Keratinocyte (primary cell): ENCODE results near the gene BRSK1. TPM values are rescaled to one million over a fixed set of nuclear protein-coding genes. Genes with fewer than 3 reads are reported as not detected.

Experiments used
- DNase-seq: peaks from one replicate; pipeline ENCODE4 v3.0.0-alpha.2; 2011; ENCODE audit warnings: low read depth, missing footprints, low spot score
- FAIRE-seq: peaks from 2 replicates; lab custom pipeline; 2011; peaks lifted over from hg19 to GRCh38; lab: Jason Lieb, UNC
- H2AFZ ChIP-seq: 2 replicates; pipeline ENCODE4 v1.6.0; 2012; ENCODE audit warnings: low read length, control low read depth, inconsistent platforms; ENCODE audit not compliant: control insufficient read depth
- H3K27ac ChIP-seq: 2 replicates; pipeline ENCODE4 v1.5.1; 2011; ENCODE audit warnings: low read length; ENCODE audit not compliant: control insufficient read depth, insufficient read depth
- H3K27me3 ChIP-seq: 3 replicates; pipeline ENCODE4 v1.6.0; 2011; ENCODE audit warnings: low read length; ENCODE audit not compliant: control insufficient read depth, insufficient read depth; ENCODE audit errors: extremely low read depth
- H3K36me3 ChIP-seq, 2 experiments: 2 replicates in 1 of 2; 3 replicates in 1 of 2; pipeline ENCODE4 v1.5.1; 2011; ENCODE audit warnings: low read length in 2 of 2, mild to moderate bottlenecking in 1 of 2; ENCODE audit not compliant: control insufficient read depth in 2 of 2, insufficient read depth in 2 of 2; ENCODE audit errors: extremely low read depth in 1 of 2
- H3K4me1 ChIP-seq: 3 replicates; pipeline ENCODE4 v1.5.1; 2011; ENCODE audit warnings: low read length; ENCODE audit not compliant: control insufficient read depth, insufficient read depth; ENCODE audit errors: extremely low read depth
- H3K4me2 ChIP-seq: 3 replicates; pipeline ENCODE4 v1.6.0; 2011; ENCODE audit warnings: low read depth, low read length; ENCODE audit not compliant: control insufficient read depth, insufficient read depth; ENCODE audit errors: extremely low read depth
- H3K4me3 ChIP-seq, 3 experiments: fragments of 200-600 bp in 1 of 3; sonication (generic) in 1 of 3; 2 replicates in 2 of 3; 3 replicates in 1 of 3; pipeline ENCODE4 v1.5.1; 2011 to 2016; ENCODE audit warnings: low read length in 3 of 3, mild to moderate bottlenecking in 3 of 3, control low read depth in 2 of 3, inconsistent platforms in 1 of 3, low read depth in 1 of 3, mixed read lengths in 1 of 3, mixed run types in 1 of 3, moderate library complexity in 1 of 3; ENCODE audit not compliant: control insufficient read depth in 2 of 3, insufficient read depth in 2 of 3; ENCODE audit errors: extremely low read depth in 1 of 3
- H3K79me2 ChIP-seq: 2 replicates; pipeline ENCODE4 v1.6.0; 2012; ENCODE audit warnings: low read length; ENCODE audit not compliant: control insufficient read depth, insufficient read depth
- H3K9ac ChIP-seq: 3 replicates; pipeline ENCODE4 v1.6.0; 2011; ENCODE audit warnings: low read length; ENCODE audit not compliant: control insufficient read depth, insufficient read depth; ENCODE audit errors: extremely low read depth
- H3K9me1 ChIP-seq: 3 replicates; pipeline ENCODE4 v1.6.0; 2011; ENCODE audit warnings: low read length; ENCODE audit not compliant: control insufficient read depth, insufficient read depth; ENCODE audit errors: extremely low read depth
- H3K9me3 ChIP-seq: 2 replicates; pipeline ENCODE4 v1.5.1; 2012; ENCODE audit warnings: low read depth, low read length; ENCODE audit not compliant: control insufficient read depth
- H4K20me1 ChIP-seq: 3 replicates; pipeline ENCODE4 v1.6.0; 2011; ENCODE audit warnings: low read length; ENCODE audit not compliant: control insufficient read depth, insufficient read depth; ENCODE audit errors: extremely low read depth
- CTCF ChIP-seq, 3 experiments: IDR thresholded peaks in 1 of 3; conservative IDR thresholded peaks in 1 of 3; optimal IDR thresholded peaks in 1 of 3; 2 replicates in 2 of 3; 3 replicates in 1 of 3; pipeline versions ENCODE3 to v1.5.1; 2011; ENCODE audit warnings: low read length in 3 of 3, mild to moderate bottlenecking in 3 of 3, moderate library complexity in 2 of 3, control low read depth in 1 of 3, inconsistent platforms in 1 of 3; ENCODE audit not compliant: insufficient read depth in 2 of 3; ENCODE audit errors: extremely low read depth in 1 of 3
- EZH2 ChIP-seq: IDR thresholded peaks from one replicate; pipeline ENCODE4 v1.6.1; 2012; ENCODE audit warnings: inconsistent platforms, mild to moderate bottlenecking, low read length, moderate library complexity
- dilution Hi-C: fragments of 300-500 bp; cut with MboI; formaldehyde crosslinking; loops from one replicate; pipeline ENCODE4 v1.7.0; 2020; ENCODE audit warnings: low sequenced_read_pairs; ENCODE audit not compliant: extremely low pct_ligation_motif_present
- polyA plus RNA-seq, 5 experiments: library from polyadenylated mRNA; depleted of rRNA in 3 of 5; stranded (reverse) in 3 of 5; stranded (forward) in 1 of 5; unstranded in 1 of 5; fragments of >200 nt; gene quantifications; 1 replicate in 1 of 5; 2 replicates in 3 of 5; 3 replicates in 1 of 5; pipeline versions ENCODE4 v1.2.1 to v1.2.3, GENCODE V29; 2011 to 2012; ENCODE audit warnings: missing spikeins in 2 of 5, low read depth in 1 of 5, low replicate concordance in 1 of 5

BRSK1 gene
- polyA plus RNA-seq, 1 donor (not counting 4 experiments of a cell fraction or from before 2014, with no cell fraction given) = 0.46 TPM

GRCh38 chr19:55352040-55352439 lies 68.2 kb downstream of the BRSK1 start:
- H3K9me3 ChIP-seq = no peaks in the 10 kb centered on the region
- DNase-seq (no peak), FAIRE-seq (no peak)
- dilution Hi-C loops = no loop called here
- no peaks in the 10 kb centered on the region for H3K79me2 ChIP-seq
- H3K4me1 ChIP-seq = peaks cover 9% of the 10 kb centered on the region
- H3K4me3 ChIP-seq = no peak overlapping the region
- H4K20me1 ChIP-seq = no peaks in the 10 kb centered on the region
- H3K9me1 ChIP-seq = no peaks in the 10 kb centered on the region
- TF ChIP-seq EZH2 (no peak), CTCF (optimal IDR thresholded peaks at IDR 0.05 in 1 of 3, IDR thresholded peaks at IDR 0.05 in 1 of 3, conservative IDR thresholded peaks at IDR 0.05 in 1 of 3; ENCODE audit: extremely low read depth in 1 of 3, insufficient read depth in 2 of 3, low read length in 3 of 3) (no peak)
- H3K36me3 ChIP-seq = peaks cover 0 to 4% of the 10 kb centered on the region in 2 experiments
- H3K9ac ChIP-seq = no peak overlapping the region
- peaks cover 25% of the 10 kb centered on the region for H3K27me3 ChIP-seq
- H3K4me2 ChIP-seq = no peak overlapping the region
- no peak overlapping the region for H2AFZ ChIP-seq
- no peak overlapping the region for H3K27ac ChIP-seq

GRCh38 chr19:55352549-55353145 lies 68.8 kb downstream of the BRSK1 start:
- Histone ChIP-seq H3K9me3 (no peaks in the 10 kb centered on the region), H3K4me2 (no peak overlapping the region), H3K27ac (no peak overlapping the region), H3K36me3 (peaks cover 0 to 4% of the 10 kb centered on the region in 2 experiments), H2AFZ (no peak overlapping the region), H3K4me1 (peaks cover 9% of the 10 kb centered on the region), H4K20me1 (no peaks in the 10 kb centered on the region), H3K79me2 (no peaks in the 10 kb centered on the region), H3K9me1 (no peaks in the 10 kb centered on the region), H3K9ac (no peak overlapping the region), H3K27me3 (peaks cover 29% of the 10 kb centered on the region), H3K4me3 (no peak overlapping the region)
- no peak for TF ChIP-seq EZH2
- TF ChIP-seq CTCF (optimal IDR thresholded peaks at IDR 0.05 in 1 of 3, IDR thresholded peaks at IDR 0.05 in 1 of 3, conservative IDR thresholded peaks at IDR 0.05 in 1 of 3; ENCODE audit: extremely low read depth in 1 of 3, insufficient read depth in 2 of 3, low read length in 3 of 3) = no peak
- DNase-seq = no peak
- FAIRE-seq = no peak
- dilution Hi-C loops = no loop called here
